Peyer's patch (tissue), 4 donors: ENCODE results near the gene STAG3. TPM values are rescaled to one million over a fixed set of nuclear protein-coding genes. Genes with fewer than 3 reads are reported as not detected.
"Not testable (repeated sequence)": the region's sequence is repeated elsewhere in the genome, so short reads cannot be mapped to it uniquely, and the experiment has no call there.

ENCODE experiments used
- DNase-seq, 3 donors: peaks; one replicate each; pipeline ENCODE4 v3.0.0-alpha.2; 2017 to 2019
- H3K27ac ChIP-seq, 4 donors: fragments of 200-600 bp; sonication (generic); one replicate each; pipeline ENCODE4 v1.5.1; 2016 to 2019
- H3K27me3 ChIP-seq, 2 donors: fragments of 200-600 bp; sonication (generic); one replicate each; pipeline ENCODE4 v1.5.1; 2019
- H3K36me3 ChIP-seq, 3 donors: fragments of 200-600 bp; sonication (generic); one replicate each; pipeline ENCODE4 v1.5.1; 2016 to 2019
- H3K4me1 ChIP-seq, 4 donors: fragments of 200-600 bp; sonication (generic); one replicate each; pipeline ENCODE4 v1.5.1; 2016 to 2019
- H3K4me3 ChIP-seq, 4 donors: fragments of 200-600 bp; sonication (generic); 1 replicate in 3 of 4; 2 replicates in 1 of 4; pipeline ENCODE4 v1.5.1; 2016 to 2019; ENCODE audit warnings: mild to moderate bottlenecking in 1 of 4
- H3K9me3 ChIP-seq, 4 donors: fragments of 200-600 bp; sonication (generic); one replicate each; pipeline ENCODE4 v1.5.1; 2016 to 2019; ENCODE audit warnings: mild to moderate bottlenecking in 1 of 4
- POLR2A ChIP-seq, 2 donors: fragments of 450-650 bp; IDR thresholded peaks; one replicate each; pipeline ENCODE4 v1.5.1; 2017; ENCODE audit warnings: antibody characterized with exemption in 2 of 2, mild to moderate bottlenecking in 2 of 2, moderate library complexity in 2 of 2
- total RNA-seq, 4 donors: library from RNA; depleted of rRNA; stranded (reverse); fragments of >200 nt; gene quantifications; one replicate each; pipeline ENCODE4 v1.1.0, GENCODE V29; 2016
- TF ChIP-seq, protein P1 (sequence below), 6 experiments: fragments of 450-650 bp in 4 of 6; fragments of 200-600 bp in 2 of 6; sonication (generic) in 1 of 6; IDR thresholded peaks; one replicate each; pipeline ENCODE4 v1.5.1; 2017 to 2019; ENCODE audit warnings: antibody characterized with exemption in 6 of 6, mild to moderate bottlenecking in 3 of 6, moderate library complexity in 1 of 6

STAG3 gene
- total RNA-seq, 4 donors from 2014 or later: 2.1 to 62.7 (median 3.5) TPM; not detected in 1

DNA sequence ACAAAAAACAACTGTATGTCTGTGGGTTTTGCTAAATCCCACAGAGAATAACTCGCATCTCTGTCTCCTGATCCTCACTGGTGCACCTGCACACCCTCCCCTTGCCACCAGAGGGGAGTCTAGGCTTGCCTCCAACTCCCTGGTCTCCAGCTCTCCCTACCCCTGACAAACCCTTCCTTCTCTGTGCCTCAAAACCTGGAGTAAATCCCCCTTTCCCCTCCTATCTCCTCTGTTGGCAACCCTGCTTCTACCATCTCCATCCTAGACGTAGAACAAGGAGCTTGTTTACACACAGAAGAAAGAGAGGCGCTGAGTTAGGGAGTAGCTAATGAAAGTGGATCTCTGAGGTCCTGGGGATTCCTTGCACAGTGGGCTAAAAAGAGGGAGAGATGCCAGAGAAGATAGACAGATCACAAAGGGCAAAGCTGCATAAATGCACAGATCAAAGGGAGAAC lies 45.0 kb upstream of the STAG3 start:
- Histone ChIP-seq H3K36me3 (no peaks in the 10 kb centered on the region), H3K27ac (no peak overlapping the region), H3K9me3 (no peaks in the 10 kb centered on the region), H3K4me3 (no peak overlapping the region), H3K4me1 (peaks cover 0 to 35% (median 2%) of the 10 kb centered on the region in 4 donors), H3K27me3 (no peaks in the 10 kb centered on the region)
- DNase-seq: peak; percentile 67 to 84 (median 75)
- TF ChIP-seq, protein P1, sequence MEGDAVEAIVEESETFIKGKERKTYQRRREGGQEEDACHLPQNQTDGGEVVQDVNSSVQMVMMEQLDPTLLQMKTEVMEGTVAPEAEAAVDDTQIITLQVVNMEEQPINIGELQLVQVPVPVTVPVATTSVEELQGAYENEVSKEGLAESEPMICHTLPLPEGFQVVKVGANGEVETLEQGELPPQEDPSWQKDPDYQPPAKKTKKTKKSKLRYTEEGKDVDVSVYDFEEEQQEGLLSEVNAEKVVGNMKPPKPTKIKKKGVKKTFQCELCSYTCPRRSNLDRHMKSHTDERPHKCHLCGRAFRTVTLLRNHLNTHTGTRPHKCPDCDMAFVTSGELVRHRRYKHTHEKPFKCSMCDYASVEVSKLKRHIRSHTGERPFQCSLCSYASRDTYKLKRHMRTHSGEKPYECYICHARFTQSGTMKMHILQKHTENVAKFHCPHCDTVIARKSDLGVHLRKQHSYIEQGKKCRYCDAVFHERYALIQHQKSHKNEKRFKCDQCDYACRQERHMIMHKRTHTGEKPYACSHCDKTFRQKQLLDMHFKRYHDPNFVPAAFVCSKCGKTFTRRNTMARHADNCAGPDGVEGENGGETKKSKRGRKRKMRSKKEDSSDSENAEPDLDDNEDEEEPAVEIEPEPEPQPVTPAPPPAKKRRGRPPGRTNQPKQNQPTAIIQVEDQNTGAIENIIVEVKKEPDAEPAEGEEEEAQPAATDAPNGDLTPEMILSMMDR (IDR thresholded peaks at IDR 0.05): peak; percentile 70 to 94 (median 89)
- TF ChIP-seq POLR2A (IDR thresholded peaks at IDR 0.05): no peak

DNA sequence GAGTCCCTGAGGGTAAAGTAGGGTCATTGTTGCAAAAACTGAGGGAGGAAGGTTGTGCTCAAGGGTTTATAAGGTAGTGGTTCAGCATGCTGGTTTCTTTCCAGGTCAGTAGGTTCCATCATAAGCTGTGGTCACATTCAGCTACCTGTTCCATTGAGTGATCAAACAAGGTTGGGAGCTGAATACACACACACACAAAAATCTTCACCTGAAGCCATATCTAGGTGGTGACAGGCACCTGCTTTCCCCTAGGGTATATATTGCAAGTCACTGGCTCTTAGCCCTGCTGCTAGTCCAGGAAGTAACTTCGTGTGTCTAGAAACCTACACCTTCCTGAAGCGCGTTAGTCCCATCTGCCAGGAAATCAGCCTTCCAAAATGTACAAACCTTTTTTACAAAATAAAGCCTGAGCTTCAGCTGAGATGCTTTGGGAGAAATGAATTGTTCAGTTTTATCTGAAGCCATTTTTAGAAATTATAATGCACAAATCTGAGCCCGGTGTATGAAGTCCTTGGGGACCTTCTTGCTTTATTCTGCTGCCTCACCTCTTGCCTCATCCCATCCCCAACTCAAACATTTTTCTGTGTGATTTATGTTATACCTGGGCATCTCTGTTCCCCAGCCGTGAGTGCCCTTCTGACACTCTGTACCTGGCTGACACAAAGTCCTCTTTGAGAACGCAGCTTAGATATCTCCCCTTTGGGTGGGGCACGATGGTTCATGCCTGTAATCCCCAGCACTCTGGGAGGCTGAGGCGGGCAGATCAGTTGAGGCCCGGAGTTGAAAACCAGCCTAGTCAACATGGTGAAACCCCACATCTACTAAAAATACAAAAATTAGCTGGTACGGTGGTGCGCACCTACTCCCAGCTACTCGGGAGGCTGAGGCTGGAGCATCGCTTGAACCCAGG lies 39.6 kb upstream of the STAG3 start:
- peaks cover 0 to 7% (median 0%) of the 10 kb centered on the region in 4 donors for H3K4me1 ChIP-seq
- TF ChIP-seq POLR2A (IDR thresholded peaks at IDR 0.05): no peak
- TF ChIP-seq, protein P1 (IDR thresholded peaks at IDR 0.05): no peak
- no peaks in the 10 kb centered on the region for H3K27me3 ChIP-seq
- no peaks in the 10 kb centered on the region for H3K36me3 ChIP-seq
- peak overlapping the region in 2 of 4 donors; percentile 46 to 52 for H3K27ac ChIP-seq
- no peaks in the 10 kb centered on the region for H3K9me3 ChIP-seq
- no peak for DNase-seq
- no peak overlapping the region for H3K4me3 ChIP-seq

DNA sequence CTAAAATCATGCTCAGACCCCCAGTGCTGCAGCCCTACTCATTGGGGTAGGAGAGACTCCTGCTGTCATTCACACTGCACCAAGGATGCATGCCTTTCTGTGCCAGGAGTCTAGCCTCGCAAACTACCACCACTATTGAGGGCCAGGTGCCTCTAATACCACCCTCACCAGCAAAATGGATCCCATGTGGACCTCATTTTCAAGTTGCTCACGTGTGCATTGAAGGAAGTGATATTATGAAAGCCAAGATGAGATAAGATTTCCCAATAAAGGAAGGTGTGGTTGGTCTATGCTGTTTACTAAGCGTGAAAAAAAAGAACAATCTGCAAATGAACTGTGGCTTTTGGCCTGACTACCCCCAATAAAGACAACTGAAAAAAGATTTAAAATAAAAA lies 36.2 kb upstream of the STAG3 start:
- no peaks in the 10 kb centered on the region for H3K36me3 ChIP-seq
- H3K27me3 ChIP-seq: no peaks in the 10 kb centered on the region
- no peak for DNase-seq
- TF ChIP-seq POLR2A (IDR thresholded peaks at IDR 0.05): no peak
- TF ChIP-seq, protein P1 (IDR thresholded peaks at IDR 0.05): no peak
- H3K4me3 ChIP-seq: no peak overlapping the region
- H3K9me3 ChIP-seq: no peaks in the 10 kb centered on the region
- H3K4me1 ChIP-seq: peaks cover 0 to 7% (median 0%) of the 10 kb centered on the region in 4 donors
- H3K27ac ChIP-seq: peak overlapping the region in 2 of 4 donors; percentile 54 to 86

DNA sequence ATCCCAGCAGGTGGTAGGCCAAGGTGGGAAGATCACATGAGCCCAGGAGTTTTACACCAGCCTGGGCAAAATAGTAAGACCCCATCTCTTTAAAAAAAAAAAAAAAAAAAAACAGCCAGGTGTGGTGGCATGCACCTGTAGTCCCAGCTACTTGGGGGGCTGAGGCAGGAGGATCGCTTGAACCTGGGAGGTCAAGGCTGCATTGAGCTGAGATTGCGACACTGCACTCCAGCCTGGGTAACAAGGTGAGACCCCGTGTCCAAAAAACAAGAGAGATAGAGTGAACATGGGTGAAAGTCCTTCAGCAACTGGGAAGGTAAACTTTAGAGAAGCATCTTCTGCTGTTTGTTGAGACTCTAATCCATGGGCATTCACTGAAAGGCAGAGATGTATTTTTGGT lies 35.3 kb upstream of the STAG3 start:
- Histone ChIP-seq H3K4me3 (no peak overlapping the region), H3K4me1 (peaks cover 0 to 7% (median 0%) of the 10 kb centered on the region in 4 donors), H3K36me3 (no peaks in the 10 kb centered on the region), H3K27me3 (no peaks in the 10 kb centered on the region), H3K9me3 (no peaks in the 10 kb centered on the region), H3K27ac (no peak overlapping the region)
- TF ChIP-seq, protein P1 (IDR thresholded peaks at IDR 0.05): no peak
- TF ChIP-seq POLR2A (IDR thresholded peaks at IDR 0.05): no peak
- DNase-seq: no peak

DNA sequence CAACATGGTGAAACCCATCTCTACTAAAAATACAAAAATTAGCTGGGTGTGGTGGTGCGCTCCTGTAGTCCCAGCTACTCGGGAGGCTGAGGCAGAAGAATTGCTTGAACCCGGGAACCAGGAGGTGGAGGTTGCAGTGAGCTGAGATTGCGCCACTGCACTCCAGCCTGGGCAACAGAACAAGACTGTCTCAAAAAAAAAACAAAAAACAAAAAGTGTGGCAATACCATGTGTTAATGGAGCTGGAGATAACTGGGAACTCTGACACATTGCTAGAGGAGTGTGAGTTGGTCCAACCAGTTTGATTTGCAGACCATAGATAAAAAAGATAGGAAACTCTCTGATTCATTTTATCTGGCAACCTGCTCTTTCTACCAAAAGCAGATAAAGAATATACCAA lies 31.4 kb upstream of the STAG3 start:
- not testable (repeated sequence) for H3K36me3 ChIP-seq, H3K27me3 ChIP-seq, DNase-seq, H3K27ac ChIP-seq, H3K9me3 ChIP-seq, H3K4me3 ChIP-seq
- H3K4me1 ChIP-seq: peaks cover 0 to 21% (median 2%) of the 10 kb centered on the region in 4 donors

DNA sequence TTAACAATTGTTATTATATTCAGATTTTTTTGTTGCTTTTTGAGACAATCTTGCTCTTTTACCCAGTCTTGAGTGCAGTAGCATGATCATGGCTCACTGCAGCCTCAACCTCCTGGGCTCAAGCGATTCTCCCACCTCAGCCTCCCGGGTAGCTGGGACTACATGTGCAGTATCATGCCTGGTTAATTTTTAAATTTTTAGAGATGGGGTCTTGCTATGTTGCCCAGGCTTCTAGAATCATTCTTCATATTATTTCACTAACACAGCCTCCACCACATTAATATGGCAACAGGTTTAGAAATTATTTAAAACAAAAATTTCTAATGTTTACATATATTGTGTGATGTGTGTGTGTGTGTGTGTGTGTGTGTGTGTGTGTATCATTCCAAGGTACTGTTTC lies 30.4 kb upstream of the STAG3 start:
- no peak for DNase-seq
- Histone ChIP-seq H3K36me3 (peaks cover 0 to 7% (median 0%) of the 10 kb centered on the region in 3 donors), H3K4me1 (peaks cover 0 to 17% (median 2%) of the 10 kb centered on the region in 4 donors), H3K9me3 (no peaks in the 10 kb centered on the region), H3K4me3 (no peak overlapping the region), H3K27ac (no peak overlapping the region), H3K27me3 (no peaks in the 10 kb centered on the region)
- TF ChIP-seq, protein P1 (IDR thresholded peaks at IDR 0.05): no peak
- no peak for TF ChIP-seq POLR2A (IDR thresholded peaks at IDR 0.05)
